HepG2 (cell line): ENCODE results near the gene OPTN. TPM values are rescaled to one million over a fixed set of nuclear protein-coding genes. Genes with fewer than 3 reads are reported as not detected.

ENCODE experiments used
- ATAC-seq: fragments of 200-7000 bp; cut with Tn5 transposase; 3 replicates; pipeline ENCODE4 v1.9.1; 2020; ENCODE audit warnings: mild to moderate bottlenecking, moderate library complexity
- BruUV-seq: library from RNA; stranded (reverse); fragments of 400-500 nt; replicated peaks from 2 replicates; lab custom pipeline; 2021; lab: Mats Ljungman, UMichigan
- CTCF ChIA-PET: fragments of 300-600 bp; formaldehyde crosslinking; extraction: SDS; loops from one replicate; lab custom pipeline; 2021; ENCODE audit warnings: low total read pairs, inconsistent platforms, low intra/inter-chr PET ratio; lab: Yijun Ruan, JAX
- POLR2A ChIA-PET: fragments of 350-600 bp; sonication (Branson Sonifier 250); formaldehyde crosslinking; loops from one replicate; lab custom pipeline; 2020; ENCODE audit warnings: antibody characterized with exemption, inconsistent platforms; lab: Yijun Ruan, JAX
- DNase-seq: peaks from one replicate; pipeline ENCODE4 v3.0.0-alpha.2; 2015; ENCODE audit warnings: low spot score
- FAIRE-seq: peaks from 3 replicates; lab custom pipeline; 2011; peaks lifted over from hg19 to GRCh38; lab: Jason Lieb, UNC
- H2AFZ ChIP-seq: one replicate; pipeline ENCODE4 v1.6.1; 2011; ENCODE audit warnings: low read length, inconsistent platforms
- H3K27ac ChIP-seq: fragments of 300-600 bp; 3 replicates; pipeline ENCODE4 v1.8.0; 2011; ENCODE audit warnings: mixed run types, mild to moderate bottlenecking, mixed read lengths, low read length, inconsistent platforms; ENCODE audit not compliant: insufficient read depth; ENCODE audit errors: extremely low read length
- H3K27me3 ChIP-seq, 2 experiments: fragments of 200-600 bp in 1 of 2; 2 replicates in 1 of 2; 3 replicates in 1 of 2; pipeline versions ENCODE4 v1.6.0 to v1.8.0; 2011; ENCODE audit warnings: low read length in 2 of 2, mild to moderate bottlenecking in 2 of 2, moderate library complexity in 2 of 2, inconsistent platforms in 1 of 2; ENCODE audit not compliant: insufficient read depth in 2 of 2, control insufficient read depth in 1 of 2
- H3K36me3 ChIP-seq, 2 experiments: fragments of 200-600 bp in 1 of 2; replicated peaks in 1 of 2; 2 replicates in 1 of 2; 3 replicates in 1 of 2; pipeline versions ENCODE4 v1.5.1 to v1.8.0; 2011; ENCODE audit warnings: low read length in 2 of 2, inconsistent platforms in 1 of 2; ENCODE audit not compliant: insufficient read depth in 2 of 2, control insufficient read depth in 1 of 2
- H3K4me1 ChIP-seq: 2 replicates; pipeline ENCODE4 v1.5.1; 2012; ENCODE audit warnings: low read length, inconsistent platforms; ENCODE audit not compliant: insufficient read depth
- H3K4me2 ChIP-seq: 2 replicates; pipeline ENCODE4 v1.6.0; 2011; ENCODE audit warnings: low read depth, low read length, inconsistent platforms
- H3K4me3 ChIP-seq, 3 experiments: fragments of 200-600 bp in 1 of 3; sonication (generic), shearing (Covaris generic) in 1 of 3; replicated peaks in 1 of 3; 2 replicates each; pipeline ENCODE4 v1.5.1; 2011 to 2016; ENCODE audit warnings: low read length in 3 of 3, inconsistent platforms in 2 of 3, low read depth in 2 of 3, mild to moderate bottlenecking in 2 of 3, control low read depth in 1 of 3, mixed read lengths in 1 of 3; ENCODE audit not compliant: insufficient read depth in 1 of 3
- H3K79me2 ChIP-seq: one replicate; pipeline ENCODE4 v1.6.1; 2011; ENCODE audit warnings: low read length, inconsistent platforms; ENCODE audit not compliant: insufficient read depth
- H3K9ac ChIP-seq: 2 replicates; pipeline ENCODE4 v1.6.0; 2011; ENCODE audit warnings: mild to moderate bottlenecking, low read depth, low read length, inconsistent platforms; ENCODE audit not compliant: insufficient read depth
- H3K9me3 ChIP-seq: 2 replicates; pipeline ENCODE4 v1.5.1; 2012; ENCODE audit warnings: mild to moderate bottlenecking, low read length
- H4K20me1 ChIP-seq: 2 replicates; pipeline ENCODE4 v1.6.0; 2011; ENCODE audit warnings: inconsistent platforms, mild to moderate bottlenecking, low read length, moderate library complexity; ENCODE audit not compliant: insufficient read depth
- CEBPG ChIP-seq: IDR thresholded peaks from 2 replicates; pipeline ENCODE4 v1.6.1; 2016
- CREM ChIP-seq, 2 experiments: sonication (generic) in 1 of 2; formaldehyde crosslinking in 1 of 2; IDR thresholded peaks; 2 replicates each; pipeline versions ENCODE4 v1.4.0 to v1.6.1; 2016 to 2020; ENCODE audit warnings: antibody characterized with exemption in 1 of 2, mild to moderate bottlenecking in 1 of 2, missing genetic modification reagents in 1 of 2
- HDAC2 ChIP-seq: sonication (generic); formaldehyde crosslinking; IDR thresholded peaks from 2 replicates; pipeline ENCODE4 v1.4.0; 2020; ENCODE audit warnings: missing genetic modification reagents
- HNRNPH1 ChIP-seq: fragments of 200-400 bp; formaldehyde crosslinking; optimal IDR thresholded peaks from 2 replicates; pipeline ENCODE3; 2017; ENCODE audit warnings: mild to moderate bottlenecking, low read depth, low read length
- HOXA3 ChIP-seq: sonication (generic); formaldehyde crosslinking; IDR thresholded peaks from 2 replicates; pipeline ENCODE4 v1.5.0; 2020; ENCODE audit warnings: missing genetic modification reagents
- KLF13 ChIP-seq: sonication (generic); formaldehyde crosslinking; IDR thresholded peaks from 2 replicates; pipeline ENCODE4 v1.4.0; 2020; ENCODE audit warnings: mild to moderate bottlenecking, missing genetic modification reagents
- LCORL ChIP-seq, 2 experiments: fragments of 450-650 bp in 1 of 2; sonication (generic) in 1 of 2; formaldehyde crosslinking in 1 of 2; IDR thresholded peaks; 2 replicates each; pipeline versions ENCODE4 v1.5.0 to v1.6.1; 2017 to 2020; ENCODE audit warnings: antibody characterized with exemption in 1 of 2, missing genetic modification reagents in 1 of 2
- LRRFIP1 ChIP-seq: sonication (generic); formaldehyde crosslinking; conservative IDR thresholded peaks from 2 replicates; pipeline ENCODE4 v1.4.0; 2020; ENCODE audit warnings: missing genetic modification reagents
- NR2C2 ChIP-seq: sonication (generic); formaldehyde crosslinking; IDR thresholded peaks from 2 replicates; pipeline ENCODE4 v1.4.0; 2020; ENCODE audit warnings: missing genetic modification reagents, mild to moderate bottlenecking, moderate library complexity, borderline replicate concordance
- NR2F6 ChIP-seq, 2 experiments: IDR thresholded peaks; 2 replicates each; pipeline ENCODE4 v1.6.1; 2016; ENCODE audit warnings: antibody characterized with exemption in 1 of 2, mild to moderate bottlenecking in 1 of 2
- PAXIP1 ChIP-seq: sonication (generic); formaldehyde crosslinking; conservative IDR thresholded peaks from 2 replicates; pipeline ENCODE4 v1.4.0; 2020; ENCODE audit warnings: mild to moderate bottlenecking, missing genetic modification reagents, moderate library complexity
- SP5 ChIP-seq: IDR thresholded peaks from 2 replicates; pipeline ENCODE4 v1.6.1; 2016; ENCODE audit warnings: low read depth, borderline replicate concordance
- XRCC5 ChIP-seq: fragments of 200-400 bp; formaldehyde crosslinking; optimal IDR thresholded peaks from 2 replicates; pipeline ENCODE3; 2017; ENCODE audit warnings: mild to moderate bottlenecking, low read length
- ZNF17 ChIP-seq: sonication (generic); formaldehyde crosslinking; IDR thresholded peaks from 2 replicates; pipeline ENCODE4 v1.5.0; 2020; ENCODE audit warnings: mild to moderate bottlenecking, missing genetic modification reagents
- ZNF296 ChIP-seq: sonication (generic); formaldehyde crosslinking; conservative IDR thresholded peaks from 2 replicates; pipeline ENCODE4 v1.5.0; 2020; ENCODE audit warnings: mild to moderate bottlenecking, missing genetic modification reagents
- ZNF446 ChIP-seq: sonication (generic); formaldehyde crosslinking; IDR thresholded peaks from 2 replicates; pipeline ENCODE4 v1.5.0; 2020; ENCODE audit warnings: mild to moderate bottlenecking, missing genetic modification reagents
- ZNF468 ChIP-seq: sonication (generic); formaldehyde crosslinking; IDR thresholded peaks from 2 replicates; pipeline ENCODE4 v1.8.0; 2022; ENCODE audit warnings: mild to moderate bottlenecking, moderate library complexity, missing genetic modification reagents
- ZNF792 ChIP-seq: IDR thresholded peaks from 2 replicates; pipeline ENCODE4 v1.6.1; 2016
- WGBS: methylation state at CpG from one replicate; pipeline ENCODE4 v1.1.6; 2017; ENCODE audit warnings: low lambda C conversion rate; 5-methylcytosine and 5-hydroxymethylcytosine counted together
- in situ Hi-C: cut with HindIII; loops from 2 replicates; pipeline ENCODE4 v1.10.0; 2017; ENCODE audit warnings: low pct_unique_long_range_greater_than_20kb; ENCODE audit not compliant: extremely low pct_ligation_motif_present
- intact Hi-C: fragments of 100-400 bp; cut with micrococcal nuclease; formaldehyde crosslinking; loops from one replicate; pipeline ENCODE4 v1.10.0; 2022; ENCODE audit not compliant: unreplicated experiment
- polyA plus RNA-seq, 8 experiments: library from polyadenylated mRNA; depleted of rRNA in 3 of 8; stranded (reverse) in 7 of 8; unstranded in 1 of 8; fragments of >200 nt; fragmentation: Illumina TruSeq in 4 of 8; extraction: Trizol in 4 of 8; gene quantifications; 2 replicates each; pipeline versions ENCODE4 v1.2.1 to v1.2.3, GENCODE V29; 2011 to 2016; ENCODE audit warnings: low read depth in 4 of 8, missing spikeins in 1 of 8, mixed read lengths in 1 of 8; ENCODE audit not compliant: insufficient read depth in 1 of 8
- total RNA-seq, 5 experiments: library from RNA; depleted of rRNA; stranded (reverse); fragments of >200 nt; fragmentation: Illumina TruSeq; extraction: Trizol; gene quantifications; 2 replicates each; pipeline ENCODE4 v1.2.3, GENCODE V29; 2016; ENCODE audit warnings: low read depth in 1 of 5
- TF ChIP-seq, protein P1 (sequence below): sonication (generic); formaldehyde crosslinking; conservative IDR thresholded peaks from 2 replicates; pipeline ENCODE4 v1.4.0; 2020; ENCODE audit warnings: missing genetic modification reagents

The OPTN gene
- total and polyA plus RNA-seq, 2 of the 13 experiments (the other 11 are each of a cell fraction or from before 2014, with no cell fraction given), result 13.4 to 46.6 TPM

DNA sequence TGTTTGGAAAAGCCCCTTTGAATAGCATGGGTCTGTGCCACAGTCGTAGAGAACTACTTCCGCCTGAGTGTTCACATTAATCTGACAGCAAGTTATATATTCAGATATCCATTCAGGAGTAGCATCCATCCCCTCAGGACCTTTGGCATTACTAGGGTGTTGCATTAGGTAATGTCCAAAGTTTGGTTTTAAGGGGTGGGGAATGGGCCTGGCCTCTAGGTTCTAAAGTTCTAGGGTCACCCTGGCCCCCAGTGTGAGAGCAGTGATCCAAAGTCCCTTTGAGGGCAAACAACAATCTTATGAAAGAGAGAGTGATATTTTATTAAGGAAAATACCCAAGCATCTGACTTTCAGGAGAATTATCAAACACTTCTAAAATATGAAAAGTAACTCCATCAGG, 73.7 kb downstream of the OPTN start:
- Histone ChIP-seq H3K27ac (peak overlapping the region; percentile 63), H3K36me3 (peaks cover 2 to 37% of the 10 kb centered on the region in 2 experiments; a peak in 2 of 5 replicates), H3K9me3 (no peaks in the 10 kb centered on the region), H2AFZ (no peak overlapping the region), H3K4me1 (peaks cover 25% of the 10 kb centered on the region), H3K4me3 (no peak overlapping the region), H3K27me3 (no peaks in the 10 kb centered on the region), H3K4me2 (peak overlapping the region; percentile 16; the same call in 1 of the 2 replicates), H3K79me2 (no peaks in the 10 kb centered on the region), H4K20me1 (no peaks in the 10 kb centered on the region), H3K9ac (no peak overlapping the region)
- 79% methylated on average over 2 of the region's 2 CpGs for WGBS
- ATAC-seq (peak; percentile 98), FAIRE-seq (peak; percentile 51), DNase-seq (peak; percentile 65)
- BruUV-seq, result no TSS peak
- in situ Hi-C loops, result no loop called here
- POLR2A ChIA-PET, result no interaction called here
- intact Hi-C loops, result no loop called here
- CTCF ChIA-PET, result no interaction called here
- TF ChIP-seq HDAC2 (CRISPR knock-in tag), result peak; percentile 31; the same call in 1 of the 2 replicates
- TF ChIP-seq ZNF296 (CRISPR knock-in tag), result no peak
- peak; percentile 68 for TF ChIP-seq NR2C2 (CRISPR knock-in tag)
- TF ChIP-seq KLF13, result no peak
- peak; percentile 70 for TF ChIP-seq CEBPG (CRISPR knock-in tag)
- TF ChIP-seq CREM (IDR thresholded peaks at IDR 0.05), result peak; percentile 51; the same call in 1 of the 2 replicates
- no peak for TF ChIP-seq CREM (CRISPR knock-in tag; IDR thresholded peaks at IDR 0.05)
- no peak for TF ChIP-seq ZNF468 (CRISPR knock-in tag)
- TF ChIP-seq ZNF792 (CRISPR knock-in tag), result no peak
- peak; percentile 81 for TF ChIP-seq NR2F6 (IDR thresholded peaks at IDR 0.05)
- peak; percentile 58; the same call in 1 of the 2 replicates for TF ChIP-seq NR2F6 (CRISPR knock-in tag; IDR thresholded peaks at IDR 0.05)
- TF ChIP-seq LRRFIP1 (CRISPR knock-in tag), result no peak
- TF ChIP-seq HOXA3 (CRISPR knock-in tag), result 0 out of 2 replicates have a peak, but pooled peaks have one; percentile 29
- no peak for TF ChIP-seq ZNF17
- TF ChIP-seq HNRNPH1, result no peak
- peak; percentile 93 for TF ChIP-seq PAXIP1
- TF ChIP-seq LCORL (IDR thresholded peaks at IDR 0.05), result no peak
- TF ChIP-seq LCORL (CRISPR knock-in tag; IDR thresholded peaks at IDR 0.05), result peak; percentile 74; the same call in 1 of the 2 replicates
- no peak for TF ChIP-seq ZNF446
- TF ChIP-seq, protein P1, sequence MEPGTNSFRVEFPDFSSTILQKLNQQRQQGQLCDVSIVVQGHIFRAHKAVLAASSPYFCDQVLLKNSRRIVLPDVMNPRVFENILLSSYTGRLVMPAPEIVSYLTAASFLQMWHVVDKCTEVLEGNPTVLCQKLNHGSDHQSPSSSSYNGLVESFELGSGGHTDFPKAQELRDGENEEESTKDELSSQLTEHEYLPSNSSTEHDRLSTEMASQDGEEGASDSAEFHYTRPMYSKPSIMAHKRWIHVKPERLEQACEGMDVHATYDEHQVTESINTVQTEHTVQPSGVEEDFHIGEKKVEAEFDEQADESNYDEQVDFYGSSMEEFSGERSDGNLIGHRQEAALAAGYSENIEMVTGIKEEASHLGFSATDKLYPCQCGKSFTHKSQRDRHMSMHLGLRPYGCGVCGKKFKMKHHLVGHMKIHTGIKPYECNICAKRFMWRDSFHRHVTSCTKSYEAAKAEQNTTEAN (CRISPR knock-in tag), result no peak
- TF ChIP-seq SP5 (CRISPR knock-in tag), result 0 out of 2 replicates have a peak, but pooled peaks have one; percentile 36
- TF ChIP-seq XRCC5, result no peak
